Loucy (cell line): ENCODE measurements around the gene ERFL.

Source experiments
- H2AFZ ChIP-seq: fragments of 200-600 bp; sonication (generic); 2 replicates; pipeline ENCODE4 v1.6.0; 2016; ENCODE audit warnings: antibody characterized with exemption, mild to moderate bottlenecking, low read length, moderate library complexity
- H3F3A ChIP-seq: fragments of 200-600 bp; 2 replicates; pipeline ENCODE4 v1.6.0; 2016; ENCODE audit warnings: antibody characterized with exemption, low read depth, mild to moderate bottlenecking
- H3K27me3 ChIP-seq: fragments of 200-600 bp; sonication (generic); 2 replicates; pipeline ENCODE4 v1.6.1; 2014; ENCODE audit warnings: low read length, mild to moderate bottlenecking; ENCODE audit not compliant: insufficient read depth, poor library complexity, severe bottlenecking
- H3K36me3 ChIP-seq: fragments of 200-600 bp; sonication (generic); 2 replicates; pipeline ENCODE4 v1.6.1; 2016; ENCODE audit warnings: low read length; ENCODE audit not compliant: insufficient read depth
- H3K4me1 ChIP-seq: fragments of 200-600 bp; sonication (generic); 2 replicates; pipeline ENCODE4 v1.5.1; 2014; ENCODE audit warnings: low read length, mild to moderate bottlenecking; ENCODE audit not compliant: insufficient read depth, poor library complexity, severe bottlenecking
- H3K4me2 ChIP-seq: fragments of 200-600 bp; sonication (generic); 2 replicates; pipeline ENCODE4 v1.6.0; 2014; ENCODE audit warnings: antibody characterized with exemption, low read length, low read depth, mild to moderate bottlenecking; ENCODE audit not compliant: poor library complexity, severe bottlenecking
- H3K4me3 ChIP-seq: fragments of 200-600 bp; sonication (generic); 2 replicates; pipeline ENCODE4 v1.5.1; 2014; ENCODE audit warnings: low read length, mild to moderate bottlenecking, mixed read lengths; ENCODE audit not compliant: poor library complexity, severe bottlenecking
- H3K79me2 ChIP-seq: fragments of 200-600 bp; sonication (generic); 2 replicates; pipeline ENCODE4 v1.6.1; 2014; ENCODE audit warnings: low read length; ENCODE audit not compliant: insufficient read depth
- H3K9ac ChIP-seq: fragments of 200-600 bp; sonication (generic); 2 replicates; pipeline ENCODE4 v1.6.0; 2014; ENCODE audit warnings: mild to moderate bottlenecking, low read depth, low read length, moderate library complexity; ENCODE audit not compliant: poor library complexity, severe bottlenecking
- H3K9me2 ChIP-seq: fragments of 200-600 bp; sonication (generic); replicated peaks from 2 replicates; pipeline ENCODE4 v1.6.1; 2016; ENCODE audit warnings: low read depth, low read length, mixed read lengths
- H3K9me3 ChIP-seq: fragments of 200-600 bp; sonication (generic); 2 replicates; pipeline ENCODE4 v1.6.1; 2014; ENCODE audit warnings: mild to moderate bottlenecking, antibody characterized with exemption, low read length, low read depth; ENCODE audit not compliant: insufficient read depth
- H4K20me1 ChIP-seq: fragments of 200-600 bp; sonication (generic); 2 replicates; pipeline ENCODE4 v1.6.0; 2014; ENCODE audit warnings: antibody characterized with exemption, low read length, mild to moderate bottlenecking; ENCODE audit not compliant: insufficient read depth, poor library complexity, severe bottlenecking
- CTCF ChIP-seq: fragments of 200-600 bp; sonication (generic); conservative IDR thresholded peaks from 2 replicates; pipeline ENCODE4 v1.5.1; 2014; ENCODE audit warnings: mild to moderate bottlenecking, antibody characterized with exemption, low read length
- EZH2phosphoT487 ChIP-seq: fragments of 200-600 bp; IDR thresholded peaks from 2 replicates; pipeline ENCODE4 v1.6.1; 2018; ENCODE audit warnings: antibody characterized with exemption, mild to moderate bottlenecking, moderate library complexity, borderline replicate concordance

ERFL gene

DNA sequence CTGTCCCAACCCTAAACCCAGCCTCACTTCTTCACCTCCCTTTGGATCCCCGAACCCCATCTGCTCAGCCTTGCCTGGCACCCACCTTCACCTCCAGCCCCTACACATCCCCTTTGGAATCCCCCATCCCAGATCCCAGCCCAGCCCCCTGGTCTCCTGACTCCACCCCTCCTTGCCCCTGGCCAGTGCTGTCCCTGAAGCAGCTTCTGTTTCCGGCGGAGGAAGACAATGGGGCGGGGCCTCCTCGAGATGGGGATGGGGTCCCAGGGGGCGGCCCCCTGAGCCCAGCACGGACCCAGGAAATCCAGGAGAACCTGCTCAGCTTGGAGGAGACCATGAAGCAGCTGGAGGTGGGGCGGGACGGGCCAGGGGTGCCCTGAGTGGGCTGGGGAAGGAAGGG, 22.0 kb downstream of the ERFL start:
- Histone ChIP-seq H3K79me2 (no peaks in the 10 kb centered on the region), H3K9me2 (no peaks in the 10 kb centered on the region), H3K4me3 (no peak overlapping the region), H2AFZ (no peak overlapping the region), H3K36me3 (peaks cover 56% of the 10 kb centered on the region; the same call in 1 of the 2 replicates), H3K9ac (no peak overlapping the region), H3K4me2 (no peak overlapping the region), H3K4me1 (no peaks in the 10 kb centered on the region), H3K9me3 (no peaks in the 10 kb centered on the region), H4K20me1 (no peaks in the 10 kb centered on the region), H3K27me3 (no peaks in the 10 kb centered on the region), H3F3A (no peaks in the 10 kb centered on the region)
- TF ChIP-seq EZH2phosphoT487, result no peak
- no peak for TF ChIP-seq CTCF

DNA sequence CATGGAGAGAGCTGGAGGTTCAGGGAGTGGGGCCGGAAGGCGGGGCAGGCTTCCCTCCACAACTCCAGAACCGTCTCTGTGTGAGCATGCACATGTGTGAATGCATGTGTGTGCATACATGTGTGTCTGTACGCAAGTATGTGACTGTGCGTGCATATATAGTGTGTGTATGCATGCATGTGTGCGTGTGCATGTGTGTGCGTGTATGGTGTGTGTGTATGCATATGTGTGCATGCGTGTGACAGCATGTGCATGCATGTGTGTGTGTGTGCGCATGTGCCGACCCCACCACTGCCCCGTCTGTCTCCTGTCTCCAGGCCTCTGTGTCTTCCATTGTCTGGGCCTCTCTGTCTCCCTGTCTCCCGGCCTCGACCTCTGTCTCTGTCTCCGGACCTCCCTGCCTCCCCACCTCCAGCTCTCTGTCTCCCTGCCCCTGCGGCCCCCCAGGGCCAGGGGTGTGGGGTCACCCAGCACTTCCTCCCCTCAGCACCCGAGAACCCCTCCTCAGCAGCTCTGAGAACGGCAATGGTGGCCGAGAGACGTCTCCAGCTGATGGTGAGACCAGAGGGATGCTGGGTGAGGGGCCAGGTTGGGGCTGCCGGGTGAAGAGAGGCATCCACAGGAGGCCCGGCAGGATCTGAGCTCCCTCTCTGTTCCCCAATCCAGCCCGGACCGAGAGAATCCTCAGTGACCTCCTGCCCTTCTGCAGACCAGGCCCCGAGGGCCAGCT, 22.8 kb downstream of the ERFL start:
- H3K4me1 ChIP-seq, result no peaks in the 10 kb centered on the region
- no peak overlapping the region for H3K4me3 ChIP-seq
- H3K9me2 ChIP-seq, result no peaks in the 10 kb centered on the region
- peaks cover 58% of the 10 kb centered on the region; the same call in 1 of the 2 replicates for H3K36me3 ChIP-seq
- TF ChIP-seq CTCF (no peak), EZH2phosphoT487 (no peak)
- no peaks in the 10 kb centered on the region for H3K79me2 ChIP-seq
- no peak overlapping the region for H3K9ac ChIP-seq
- H4K20me1 ChIP-seq, result no peaks in the 10 kb centered on the region
- no peak overlapping the region for H3K4me2 ChIP-seq
- no peaks in the 10 kb centered on the region for H3F3A ChIP-seq
- no peaks in the 10 kb centered on the region for H3K9me3 ChIP-seq
- H2AFZ ChIP-seq, result no peak overlapping the region
- no peaks in the 10 kb centered on the region for H3K27me3 ChIP-seq

DNA sequence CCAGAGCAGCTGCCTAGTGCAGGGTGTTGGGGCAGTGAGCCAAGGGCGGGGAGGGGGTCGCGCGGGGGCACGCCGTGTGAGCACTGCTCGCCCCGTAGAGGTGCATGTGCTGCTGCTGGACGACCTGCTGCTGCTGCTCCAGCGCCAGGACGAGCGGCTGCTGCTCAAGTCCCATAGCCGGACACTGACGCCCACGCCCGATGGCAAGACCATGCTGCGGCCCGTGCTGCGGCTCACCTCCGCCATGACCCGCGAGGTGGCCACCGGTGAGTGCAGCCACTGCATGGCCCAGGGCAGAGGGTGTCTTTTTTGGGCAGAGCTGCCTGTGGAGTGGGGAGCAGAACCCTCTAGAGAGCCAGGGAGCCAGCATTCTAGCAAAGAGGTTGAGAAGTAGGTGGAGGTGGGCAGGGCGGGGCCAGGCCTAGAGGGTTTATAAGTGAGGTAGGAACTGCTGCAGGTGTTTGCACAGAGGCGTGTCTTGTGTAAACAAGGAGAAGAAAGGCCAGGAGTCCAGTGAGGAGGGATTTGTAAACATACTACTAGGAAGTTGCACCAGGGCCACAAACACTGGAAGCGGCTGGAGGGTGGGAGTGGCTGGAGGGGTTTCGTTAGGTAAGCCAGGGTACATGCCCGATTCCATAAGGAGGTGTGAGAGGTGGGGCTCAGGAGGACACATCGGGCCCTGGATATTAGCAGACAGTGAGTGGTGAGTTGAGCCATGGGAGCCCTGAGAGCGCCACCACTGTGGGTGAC, 24.0 kb downstream of the ERFL start:
- Histone ChIP-seq H3K79me2 (no peaks in the 10 kb centered on the region), H2AFZ (no peak overlapping the region), H3K36me3 (peaks cover 65% of the 10 kb centered on the region; the same call in 1 of the 2 replicates), H3K4me3 (no peak overlapping the region), H3K9ac (no peak overlapping the region), H3K27me3 (no peaks in the 10 kb centered on the region), H3F3A (no peaks in the 10 kb centered on the region), H4K20me1 (no peaks in the 10 kb centered on the region), H3K9me2 (no peaks in the 10 kb centered on the region), H3K9me3 (no peaks in the 10 kb centered on the region), H3K4me2 (no peak overlapping the region), H3K4me1 (no peaks in the 10 kb centered on the region)
- no peak for TF ChIP-seq CTCF
- TF ChIP-seq EZH2phosphoT487, result no peak
